ENCODE measurements around the gene POLD2.

The POLD2 gene

DNA sequence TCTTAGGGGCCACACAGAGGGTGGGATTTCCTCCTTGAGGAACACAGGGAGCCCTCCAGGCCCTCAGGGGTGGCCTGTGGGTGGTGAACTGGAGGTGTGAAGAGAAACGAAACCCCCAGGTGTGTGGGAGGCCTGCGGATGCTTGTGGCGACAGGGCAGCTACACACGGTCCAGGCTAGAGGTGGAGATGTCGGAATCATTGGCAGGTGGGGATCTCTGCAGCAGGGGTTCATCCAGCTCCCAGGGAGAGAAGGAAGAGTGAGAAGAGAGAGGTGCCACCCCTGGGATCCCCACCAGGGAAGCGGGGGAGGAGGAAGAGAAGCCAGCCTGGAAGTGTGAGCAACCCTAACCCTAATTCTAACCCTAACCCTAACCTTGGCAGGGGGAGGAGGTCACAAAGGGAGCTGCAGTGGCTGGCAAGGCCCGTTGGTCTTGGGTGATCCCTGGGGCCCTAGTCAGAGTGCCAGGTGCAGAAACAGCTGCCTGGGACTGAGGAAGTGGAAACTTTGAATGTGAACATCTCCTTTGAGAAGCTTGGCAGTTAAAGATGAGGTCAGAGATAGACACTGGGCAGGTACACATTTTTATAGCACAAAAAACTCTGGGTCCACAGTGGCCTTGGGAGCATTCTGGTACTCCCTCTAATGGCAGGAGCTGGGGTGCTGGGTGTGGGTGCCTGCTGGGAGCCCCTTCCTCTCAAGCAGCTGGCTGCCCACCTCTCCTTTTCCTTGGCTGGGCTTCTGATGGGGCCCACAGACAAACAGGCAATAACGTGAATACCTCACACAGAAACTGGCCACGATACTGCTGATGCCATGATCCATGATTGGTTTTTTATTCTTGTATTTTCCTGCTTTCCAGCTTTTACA is 26.1 kb downstream of the POLD2 start:
- peak; percentile 44 for DNase-seq (ENCODE audit: low read depth)
- H3K4me3 ChIP-seq (ENCODE audit: low read depth, low read length) = no peak overlapping the region
- TF ChIP-seq, protein P1, sequence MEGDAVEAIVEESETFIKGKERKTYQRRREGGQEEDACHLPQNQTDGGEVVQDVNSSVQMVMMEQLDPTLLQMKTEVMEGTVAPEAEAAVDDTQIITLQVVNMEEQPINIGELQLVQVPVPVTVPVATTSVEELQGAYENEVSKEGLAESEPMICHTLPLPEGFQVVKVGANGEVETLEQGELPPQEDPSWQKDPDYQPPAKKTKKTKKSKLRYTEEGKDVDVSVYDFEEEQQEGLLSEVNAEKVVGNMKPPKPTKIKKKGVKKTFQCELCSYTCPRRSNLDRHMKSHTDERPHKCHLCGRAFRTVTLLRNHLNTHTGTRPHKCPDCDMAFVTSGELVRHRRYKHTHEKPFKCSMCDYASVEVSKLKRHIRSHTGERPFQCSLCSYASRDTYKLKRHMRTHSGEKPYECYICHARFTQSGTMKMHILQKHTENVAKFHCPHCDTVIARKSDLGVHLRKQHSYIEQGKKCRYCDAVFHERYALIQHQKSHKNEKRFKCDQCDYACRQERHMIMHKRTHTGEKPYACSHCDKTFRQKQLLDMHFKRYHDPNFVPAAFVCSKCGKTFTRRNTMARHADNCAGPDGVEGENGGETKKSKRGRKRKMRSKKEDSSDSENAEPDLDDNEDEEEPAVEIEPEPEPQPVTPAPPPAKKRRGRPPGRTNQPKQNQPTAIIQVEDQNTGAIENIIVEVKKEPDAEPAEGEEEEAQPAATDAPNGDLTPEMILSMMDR (IDR thresholded peaks at IDR 0.05; ENCODE audit: insufficient read depth, low read depth, low read length, missing control alignments) = no peak

DNA sequence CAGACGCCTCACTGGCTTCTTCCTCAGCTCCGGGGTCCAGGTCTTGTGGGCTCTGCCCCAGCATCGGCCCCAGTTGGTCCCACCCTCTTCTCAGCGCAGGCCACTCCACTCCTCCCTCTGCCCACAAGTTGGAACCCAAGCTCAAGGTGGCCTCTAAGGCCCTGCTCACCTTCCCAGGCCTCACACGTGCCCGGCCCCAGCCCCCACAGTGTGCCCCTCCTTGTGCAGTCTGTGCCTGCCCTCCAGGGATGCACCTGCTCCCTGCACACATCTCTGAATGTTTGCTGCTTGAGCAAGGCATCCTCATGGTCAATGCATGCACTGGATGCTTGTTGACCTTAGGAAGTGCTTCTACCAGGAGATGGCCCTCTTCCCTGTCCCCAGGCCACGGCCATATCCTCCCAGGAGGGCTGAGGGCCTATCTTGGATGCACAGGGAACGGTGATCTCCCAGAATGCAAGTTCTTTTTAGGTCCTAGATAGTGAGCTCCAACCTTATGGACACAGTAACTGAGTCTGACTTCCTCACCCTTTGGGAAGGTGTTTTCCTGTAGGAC is 26.9 kb downstream of the POLD2 start:
- TF ChIP-seq, protein P1 (IDR thresholded peaks at IDR 0.05; ENCODE audit: insufficient read depth, low read depth, low read length, missing control alignments) = no peak
- no peak for DNase-seq (ENCODE audit: low read depth)
- H3K4me3 ChIP-seq (ENCODE audit: low read depth, low read length) = no peak overlapping the region

DNA sequence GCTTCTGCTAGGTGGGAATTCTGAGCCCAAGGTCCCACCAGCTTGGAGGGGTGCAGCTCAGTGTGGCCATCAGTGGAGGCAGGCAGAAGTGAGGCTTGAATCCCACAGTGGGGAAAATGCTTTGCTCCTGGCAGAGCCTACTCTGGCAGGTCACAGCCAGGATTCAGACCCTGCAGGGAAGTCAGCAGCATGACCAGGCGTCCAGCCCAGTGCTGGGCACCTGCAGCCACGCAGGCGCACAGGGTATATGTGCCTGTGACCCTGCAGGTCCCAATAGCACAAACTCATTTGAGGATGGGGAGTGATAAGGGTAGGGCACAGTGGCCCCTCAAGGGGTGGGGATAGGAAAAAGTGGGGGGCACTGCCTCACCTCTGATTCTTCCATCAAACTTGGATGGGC is 27.6 kb downstream of the POLD2 start:
- TF ChIP-seq, protein P1 (IDR thresholded peaks at IDR 0.05; ENCODE audit: insufficient read depth, low read depth, low read length, missing control alignments) = no peak
- DNase-seq (ENCODE audit: low read depth) = no peak

DNA sequence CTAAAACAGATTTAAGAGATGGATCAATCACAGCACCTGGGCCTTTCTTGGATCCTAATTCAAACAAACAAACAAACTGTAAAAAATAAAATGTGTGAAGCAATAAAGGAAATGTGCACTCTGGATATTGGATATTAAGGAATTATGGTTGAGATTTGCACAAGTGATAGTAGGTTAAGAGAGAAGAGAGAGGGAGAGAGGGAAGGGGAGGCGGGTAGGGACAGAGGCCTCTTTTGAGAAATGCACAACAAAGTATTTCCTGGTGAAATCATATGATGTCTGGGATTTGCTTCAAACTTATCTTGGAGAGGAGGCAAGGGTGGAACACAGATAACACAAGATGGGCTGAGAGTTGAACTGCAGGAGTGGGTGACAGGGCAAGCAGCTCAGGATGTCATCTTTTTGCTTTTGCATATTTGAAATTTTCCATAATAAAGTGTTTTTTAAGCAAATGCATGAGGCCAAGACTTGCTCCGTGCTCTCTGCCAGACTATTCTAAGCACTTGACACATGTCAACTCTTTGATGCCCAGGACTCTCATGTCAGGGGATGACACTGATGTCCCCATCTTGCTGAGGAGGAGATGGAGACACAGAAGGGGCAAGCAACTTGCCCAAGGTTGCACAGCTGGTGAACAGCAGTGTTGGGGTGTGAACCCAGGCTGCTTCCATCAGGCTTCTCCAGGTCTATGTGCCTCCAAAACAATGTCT is 28.3 kb downstream of the POLD2 start:
- DNase-seq (ENCODE audit: low read depth) = no peak
- TF ChIP-seq, protein P1 (IDR thresholded peaks at IDR 0.05; ENCODE audit: insufficient read depth, low read depth, low read length, missing control alignments) = no peak

More for the DNA sequence above, 27.6 kb downstream of the POLD2 start:
- H3K4me3 ChIP-seq (ENCODE audit: low read depth, low read length) = no peak overlapping the region

DNA sequence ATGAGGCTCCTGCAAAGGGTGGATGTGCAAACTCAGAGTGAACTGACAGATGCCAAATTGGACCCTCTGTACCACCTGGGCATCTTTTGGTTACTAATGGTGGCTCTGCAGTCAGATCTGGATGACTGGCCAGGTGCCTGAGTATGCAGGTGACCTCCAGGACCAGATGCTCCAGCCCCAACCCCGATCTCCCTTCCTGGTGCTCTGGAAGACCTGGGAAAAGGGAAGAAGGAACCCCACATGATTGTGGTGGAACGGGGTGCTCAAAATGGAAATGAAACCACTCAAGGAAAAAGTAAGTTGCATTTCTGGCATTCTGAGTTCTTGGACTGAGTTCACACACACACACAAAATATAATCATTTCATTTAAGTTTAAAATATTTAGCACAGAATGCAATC is 29.0 kb downstream of the POLD2 start:
- TF ChIP-seq, protein P1 (IDR thresholded peaks at IDR 0.05; ENCODE audit: insufficient read depth, low read depth, low read length, missing control alignments) = no peak
- DNase-seq (ENCODE audit: low read depth) = no peak
- H3K4me3 ChIP-seq (ENCODE audit: low read depth, low read length) = no peak overlapping the region

More for the DNA sequence above, 28.3 kb downstream of the POLD2 start:
- no peak overlapping the region for H3K4me3 ChIP-seq (ENCODE audit: low read depth, low read length)

DNA sequence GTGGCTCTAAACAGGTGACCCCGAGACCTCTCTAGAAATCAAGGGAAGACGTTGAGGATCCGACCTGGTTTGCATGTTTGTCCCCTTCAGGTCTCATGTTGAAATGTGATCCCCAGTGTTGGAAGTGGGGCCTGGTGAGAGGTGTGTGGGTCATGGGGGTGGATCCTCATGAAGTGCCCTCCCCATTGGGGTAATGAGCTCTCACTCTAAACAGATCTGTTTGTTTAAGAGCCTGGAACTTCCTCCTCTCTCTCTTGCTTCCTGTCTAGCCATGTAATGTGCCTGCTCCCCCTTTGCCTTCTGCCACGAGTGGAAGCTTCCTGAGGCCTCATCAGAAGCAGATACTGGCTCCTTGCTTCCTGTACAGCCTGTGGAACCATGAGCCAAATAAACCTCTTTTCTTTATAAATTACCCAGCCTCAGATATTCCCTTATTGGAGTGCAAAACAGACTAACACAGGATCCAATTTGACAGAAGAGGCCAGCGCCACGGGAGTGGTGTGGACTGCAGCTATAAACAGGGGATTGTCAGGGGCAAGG is 30.2 kb downstream of the POLD2 start:
- TF ChIP-seq, protein P1 (IDR thresholded peaks at IDR 0.05; ENCODE audit: insufficient read depth, low read depth, low read length, missing control alignments) = no peak
- DNase-seq (ENCODE audit: low read depth) = no peak
- H3K4me3 ChIP-seq (ENCODE audit: low read depth, low read length) = no peak overlapping the region
